Endothelial cell (in vitro differentiated cells): ENCODE data around the gene TAGLN. TPM values are rescaled to one million over a fixed set of nuclear protein-coding genes. Genes with fewer than 3 reads are reported as not detected.

ENCODE experiments used
- DNase-seq: peaks from one replicate; pipeline ENCODE4 v3.0.0; 2021; ENCODE audit warnings: low spot score
- H3K27ac Mint-ChIP-seq: one replicate; pipeline ENCODE4 v1.8.0; 2021; ENCODE audit warnings: mixed read lengths, inconsistent platforms; ENCODE audit not compliant: unreplicated experiment
- H3K27me3 Mint-ChIP-seq: one replicate; pipeline ENCODE4 v1.8.0; 2021; ENCODE audit warnings: mild to moderate bottlenecking, moderate library complexity, mixed read lengths, inconsistent platforms; ENCODE audit not compliant: unreplicated experiment
- H3K36me3 Mint-ChIP-seq: one replicate; pipeline ENCODE4 v1.8.0; 2021; ENCODE audit warnings: mild to moderate bottlenecking, low read depth, mixed read lengths, inconsistent platforms; ENCODE audit not compliant: unreplicated experiment
- H3K4me1 Mint-ChIP-seq: one replicate; pipeline ENCODE4 v1.8.0; 2021; ENCODE audit warnings: mild to moderate bottlenecking, mixed read lengths, inconsistent platforms; ENCODE audit not compliant: unreplicated experiment
- H3K4me3 Mint-ChIP-seq: one replicate; pipeline ENCODE4 v1.8.0; 2021; ENCODE audit warnings: mild to moderate bottlenecking, mixed read lengths, inconsistent platforms; ENCODE audit not compliant: unreplicated experiment
- H3K9me3 Mint-ChIP-seq: one replicate; pipeline ENCODE4 v1.8.0; 2021; ENCODE audit warnings: mixed read lengths, inconsistent platforms; ENCODE audit not compliant: unreplicated experiment
- total RNA-seq: library from RNA; stranded (reverse); fragmentation: NEBNext Ultra II Directional; extraction: Animal tissue kit (Norgen Biotek cat#: 25700); gene quantifications from one replicate; pipeline ENCODE4 v1.2.1, GENCODE V29; 2021; ENCODE audit not compliant: unreplicated experiment
- TF ChIP-seq, protein P1 (sequence below): fragments of 200-600 bp; sonication (generic); IDR thresholded peaks from one replicate; pipeline ENCODE4 v1.5.0; 2021; ENCODE audit warnings: antibody characterized with exemption; ENCODE audit not compliant: unreplicated experiment

Gene TAGLN
- total RNA-seq, 1 donor from 2014 or later, result 25.4 TPM

- peaks cover 14% of the 10 kb centered on the region for H3K27me3 Mint-ChIP-seq
- peak within 1 kb of the TSS; percentile 96 for H3K27ac Mint-ChIP-seq
- H3K36me3 Mint-ChIP-seq, result peaks cover 13% of the 10 kb centered on the region
- TF ChIP-seq, protein P1, sequence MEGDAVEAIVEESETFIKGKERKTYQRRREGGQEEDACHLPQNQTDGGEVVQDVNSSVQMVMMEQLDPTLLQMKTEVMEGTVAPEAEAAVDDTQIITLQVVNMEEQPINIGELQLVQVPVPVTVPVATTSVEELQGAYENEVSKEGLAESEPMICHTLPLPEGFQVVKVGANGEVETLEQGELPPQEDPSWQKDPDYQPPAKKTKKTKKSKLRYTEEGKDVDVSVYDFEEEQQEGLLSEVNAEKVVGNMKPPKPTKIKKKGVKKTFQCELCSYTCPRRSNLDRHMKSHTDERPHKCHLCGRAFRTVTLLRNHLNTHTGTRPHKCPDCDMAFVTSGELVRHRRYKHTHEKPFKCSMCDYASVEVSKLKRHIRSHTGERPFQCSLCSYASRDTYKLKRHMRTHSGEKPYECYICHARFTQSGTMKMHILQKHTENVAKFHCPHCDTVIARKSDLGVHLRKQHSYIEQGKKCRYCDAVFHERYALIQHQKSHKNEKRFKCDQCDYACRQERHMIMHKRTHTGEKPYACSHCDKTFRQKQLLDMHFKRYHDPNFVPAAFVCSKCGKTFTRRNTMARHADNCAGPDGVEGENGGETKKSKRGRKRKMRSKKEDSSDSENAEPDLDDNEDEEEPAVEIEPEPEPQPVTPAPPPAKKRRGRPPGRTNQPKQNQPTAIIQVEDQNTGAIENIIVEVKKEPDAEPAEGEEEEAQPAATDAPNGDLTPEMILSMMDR, result peak; percentile 95
- peak; percentile 85 for DNase-seq
- H3K4me1 Mint-ChIP-seq, result peaks cover 26% of the 10 kb centered on the region
- H3K4me3 Mint-ChIP-seq, result peak within 1 kb of the TSS; percentile 99
- no peaks in the 10 kb centered on the region for H3K9me3 Mint-ChIP-seq
Observed at GRCh38 chr11:117232092-117232878, 33.1 kb downstream of the TAGLN start, which contains the start of gene RNF214. Gene RNF214 (plus strand): TSS chr11:117232671. CDS start chr11:117234273, 1,602 bp downstream.

DNA sequence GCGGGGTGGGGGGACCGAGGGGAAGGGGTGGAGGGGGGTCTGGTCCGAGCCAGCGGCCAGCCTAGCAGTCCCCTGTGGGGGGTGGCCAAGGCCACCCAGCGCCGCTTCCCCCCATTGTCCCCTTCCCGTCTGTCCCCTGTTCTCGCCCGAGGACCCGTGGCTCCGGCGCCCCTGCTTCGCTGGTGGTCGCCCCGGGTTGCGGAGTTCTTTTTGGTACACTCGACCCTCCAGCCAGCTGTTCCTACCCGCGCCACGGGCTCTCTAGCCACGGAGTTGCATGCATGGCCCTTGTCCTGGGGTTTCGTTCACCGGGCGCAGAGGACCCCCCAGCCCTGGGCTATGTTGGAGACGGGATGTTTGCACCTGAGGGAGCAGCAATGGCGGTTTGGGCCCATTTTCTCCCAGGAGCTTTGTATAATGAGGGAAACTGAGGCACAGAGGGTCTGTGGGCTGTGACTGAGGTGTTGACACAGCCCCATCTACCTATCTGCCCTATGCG, 33.8 kb downstream of the TAGLN start:
- DNase-seq, result peak; percentile 40
- TF ChIP-seq, protein P1, result no peak
- H3K4me3 Mint-ChIP-seq, result peak overlapping the region; percentile 95
- peaks cover 13% of the 10 kb centered on the region for H3K36me3 Mint-ChIP-seq
- H3K4me1 Mint-ChIP-seq, result peaks cover 26% of the 10 kb centered on the region
- H3K27ac Mint-ChIP-seq, result peak overlapping the region; percentile 79
- H3K27me3 Mint-ChIP-seq, result peaks cover 14% of the 10 kb centered on the region
- H3K9me3 Mint-ChIP-seq, result no peaks in the 10 kb centered on the region

GRCh38 chr11:117238221-117238620, 39.1 kb downstream of the TAGLN start:
- Mint-ChIP-seq H3K9me3 (no peaks in the 10 kb centered on the region), H3K27ac (no peak overlapping the region), H3K27me3 (peaks cover 3% of the 10 kb centered on the region), H3K4me3 (no peak overlapping the region), H3K36me3 (peaks cover 18% of the 10 kb centered on the region), H3K4me1 (peaks cover 9% of the 10 kb centered on the region)
- TF ChIP-seq, protein P1, result no peak
- no peak for DNase-seq

DNA sequence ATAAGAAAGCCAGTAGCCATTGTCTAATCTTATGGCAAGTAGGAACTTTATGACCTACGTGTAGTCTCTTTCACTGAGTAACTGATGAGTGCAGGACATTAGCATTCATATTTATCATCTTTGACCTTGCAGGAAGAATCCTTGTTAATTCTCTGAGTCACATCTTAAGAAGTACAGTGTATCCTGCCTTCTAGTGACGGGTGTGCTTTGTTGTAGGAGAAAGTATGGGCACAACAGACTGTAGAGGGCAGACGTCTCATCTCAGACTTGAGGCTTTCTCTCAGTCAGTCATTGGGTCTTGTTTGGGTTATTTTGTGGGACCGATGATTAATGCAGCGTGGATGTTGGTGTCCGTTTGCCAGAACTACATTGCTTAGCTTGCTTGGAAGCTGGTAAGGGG, 40.1 kb downstream of the TAGLN start:
- Mint-ChIP-seq H3K4me1 (peaks cover 1% of the 10 kb centered on the region), H3K27ac (no peak overlapping the region), H3K9me3 (no peaks in the 10 kb centered on the region), H3K36me3 (peaks cover 17% of the 10 kb centered on the region), H3K4me3 (peak overlapping the region; percentile 57), H3K27me3 (no peaks in the 10 kb centered on the region)
- no peak for DNase-seq
- TF ChIP-seq, protein P1, result no peak

DNA sequence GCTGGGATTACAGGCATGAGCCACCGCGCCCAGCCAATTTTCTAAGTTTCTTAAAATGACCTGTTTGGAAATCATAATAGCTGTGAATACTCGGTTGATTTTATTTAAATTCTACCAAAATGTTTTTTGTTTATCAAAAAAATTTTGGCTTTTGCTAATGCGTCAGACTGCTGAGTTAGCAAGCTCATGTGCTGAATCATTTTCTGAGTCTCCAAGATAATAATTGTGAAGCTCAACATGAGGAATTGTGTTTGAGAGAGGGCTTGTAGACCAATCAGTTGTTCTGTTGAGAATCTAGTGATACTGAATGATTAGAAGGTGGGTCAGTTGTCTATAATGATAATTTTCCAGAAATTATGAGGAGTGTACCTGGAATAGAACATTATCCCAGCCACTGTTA, 49.2 kb downstream of the TAGLN start:
- DNase-seq, result no peak
- Mint-ChIP-seq H3K27me3 (peaks cover 2% of the 10 kb centered on the region), H3K9me3 (no peaks in the 10 kb centered on the region), H3K36me3 (peaks cover 36% of the 10 kb centered on the region), H3K4me3 (no peak overlapping the region), H3K27ac (no peak overlapping the region), H3K4me1 (no peaks in the 10 kb centered on the region)
- TF ChIP-seq, protein P1, result no peak
